NT2/D1 (cell line): Measurements from ENCODE around the gene KRT15.

Source experiments
- SUZ12 ChIP-seq: IDR thresholded peaks from 2 replicates; pipeline ENCODE4 v1.6.1; 2011; ENCODE audit not compliant: insufficient read length, insufficient read depth; ENCODE audit errors: extremely low read depth
- ZNF274 ChIP-seq: IDR thresholded peaks from 2 replicates; pipeline ENCODE4 v1.6.1; 2011; ENCODE audit warnings: mild to moderate bottlenecking, low read depth, low read length

DNA sequence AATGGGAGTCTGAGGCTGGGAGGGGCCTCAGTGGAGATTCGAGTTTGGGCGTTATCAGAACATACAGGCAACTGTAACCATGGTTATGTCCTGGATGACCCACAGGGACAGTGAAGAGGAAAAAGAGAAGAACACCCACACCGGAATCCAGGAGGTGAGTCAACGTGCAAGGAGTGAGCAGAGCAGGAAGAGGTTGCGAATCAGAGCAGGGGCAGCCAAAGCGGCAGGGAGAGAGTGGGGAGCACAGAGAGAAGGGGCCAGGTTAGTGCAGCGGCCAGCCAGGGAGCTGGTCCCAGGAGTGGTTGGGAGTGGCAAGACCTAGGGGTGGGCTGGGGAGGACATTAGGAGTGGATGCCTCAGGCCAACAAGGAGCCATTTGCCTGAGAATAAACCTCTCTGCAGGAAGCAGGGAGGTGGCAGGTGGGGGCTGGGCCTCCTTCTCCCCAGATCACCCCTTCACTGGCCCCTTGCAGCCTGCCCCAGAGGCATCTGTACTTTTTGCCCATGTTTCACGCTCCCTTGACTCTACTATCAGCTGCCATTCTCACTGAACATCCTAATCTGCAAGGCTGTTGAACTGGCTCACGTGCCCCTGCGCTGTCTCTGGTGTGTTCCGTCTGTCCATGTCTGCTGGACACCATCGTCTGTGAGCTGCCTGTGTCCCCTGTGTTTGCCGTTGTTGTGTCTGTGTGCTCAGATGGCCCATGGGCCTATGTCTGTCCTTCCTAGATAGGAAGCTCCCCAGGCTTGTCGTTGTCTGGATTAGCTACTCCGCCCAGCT, 18.4 kb downstream of the KRT15 start:
- TF ChIP-seq ZNF274 (no peak), SUZ12 (no peak)
